Measurements from ENCODE around the gene SCUBE3.

DNA sequence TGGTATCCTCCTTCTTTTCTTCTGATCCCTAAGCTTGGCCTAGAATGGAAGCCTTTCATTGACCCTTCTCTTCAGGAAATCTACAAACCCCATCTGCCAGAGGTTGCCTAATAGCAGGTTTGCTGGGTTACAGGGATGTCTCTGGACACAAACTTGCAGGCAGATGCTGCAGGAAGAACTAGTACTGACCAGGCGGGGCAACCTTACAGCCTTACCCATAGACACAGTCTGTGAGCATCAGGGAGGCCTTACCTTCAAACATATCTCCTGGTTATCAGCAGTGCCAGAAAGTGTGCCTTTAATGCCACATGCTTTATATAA, 2.6 kb downstream of the SCUBE3 start:
- TF ChIP-seq, protein P1, sequence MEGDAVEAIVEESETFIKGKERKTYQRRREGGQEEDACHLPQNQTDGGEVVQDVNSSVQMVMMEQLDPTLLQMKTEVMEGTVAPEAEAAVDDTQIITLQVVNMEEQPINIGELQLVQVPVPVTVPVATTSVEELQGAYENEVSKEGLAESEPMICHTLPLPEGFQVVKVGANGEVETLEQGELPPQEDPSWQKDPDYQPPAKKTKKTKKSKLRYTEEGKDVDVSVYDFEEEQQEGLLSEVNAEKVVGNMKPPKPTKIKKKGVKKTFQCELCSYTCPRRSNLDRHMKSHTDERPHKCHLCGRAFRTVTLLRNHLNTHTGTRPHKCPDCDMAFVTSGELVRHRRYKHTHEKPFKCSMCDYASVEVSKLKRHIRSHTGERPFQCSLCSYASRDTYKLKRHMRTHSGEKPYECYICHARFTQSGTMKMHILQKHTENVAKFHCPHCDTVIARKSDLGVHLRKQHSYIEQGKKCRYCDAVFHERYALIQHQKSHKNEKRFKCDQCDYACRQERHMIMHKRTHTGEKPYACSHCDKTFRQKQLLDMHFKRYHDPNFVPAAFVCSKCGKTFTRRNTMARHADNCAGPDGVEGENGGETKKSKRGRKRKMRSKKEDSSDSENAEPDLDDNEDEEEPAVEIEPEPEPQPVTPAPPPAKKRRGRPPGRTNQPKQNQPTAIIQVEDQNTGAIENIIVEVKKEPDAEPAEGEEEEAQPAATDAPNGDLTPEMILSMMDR (IDR thresholded peaks at IDR 0.05; ENCODE audit: control extremely low read depth in 1 of 3, insufficient read depth in 1 of 3, low read depth in 1 of 3, low read length in 3 of 3) = no peak
- TF ChIP-seq CEBPB (IDR thresholded peaks at IDR 0.05; ENCODE audit: low read depth, low read length) (no peak), POLR2A (IDR thresholded peaks at IDR 0.05; ENCODE audit: control extremely low read depth in 1 of 2, low read depth in 2 of 2, low read length in 2 of 2) (no peak), SP2 (IDR thresholded peaks at IDR 0.05; ENCODE audit: low read length) (no peak), SP1 (IDR thresholded peaks at IDR 0.05; ENCODE audit: low read depth, low read length) (no peak), EZH2 (IDR thresholded peaks at IDR 0.05; ENCODE audit: low read depth, low read length, severe bottlenecking) (no peak), KDM5A (IDR thresholded peaks at IDR 0.05; ENCODE audit: low read length) (no peak), RXRA (IDR thresholded peaks at IDR 0.05; ENCODE audit: insufficient read depth, low read depth, low read length) (no peak), GABPA (IDR thresholded peaks at IDR 0.05; ENCODE audit: borderline replicate concordance, insufficient read depth, low read length) (no peak), YY1 (IDR thresholded peaks at IDR 0.05; ENCODE audit: low read depth, low read length) (no peak)
- TF ChIP-seq, protein P2, sequence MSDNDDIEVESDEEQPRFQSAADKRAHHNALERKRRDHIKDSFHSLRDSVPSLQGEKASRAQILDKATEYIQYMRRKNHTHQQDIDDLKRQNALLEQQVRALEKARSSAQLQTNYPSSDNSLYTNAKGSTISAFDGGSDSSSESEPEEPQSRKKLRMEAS (IDR thresholded peaks at IDR 0.05) = no peak

Data from H1 (cell line).